Small intestine (tissue), 7 donors: ENCODE data around the gene CCL27. TPM values are rescaled to one million over a fixed set of nuclear protein-coding genes. Genes with fewer than 3 reads are reported as not detected.

Experiments
- DNase-seq, 2 donors: peaks; one replicate each; pipeline versions ENCODE4 v3.0.0 to v3.0.0-alpha.2; 2013
- FAIRE-seq: peaks from 2 replicates; lab custom pipeline; 2012; peaks lifted over from hg19 to GRCh38; lab: Jason Lieb, UNC
- H3K27ac ChIP-seq, 3 donors: one replicate each; pipeline ENCODE4 v1.5.1; 2013; ENCODE audit warnings: low read length in 2 of 3, mild to moderate bottlenecking in 2 of 3, control low read depth in 1 of 3, inconsistent platforms in 1 of 3, low read depth in 1 of 3, moderate library complexity in 1 of 3
- H3K27me3 ChIP-seq, 3 donors: one replicate each; pipeline ENCODE4 v1.6.1; 2013; ENCODE audit warnings: low read length in 3 of 3, inconsistent platforms in 1 of 3; ENCODE audit not compliant: control insufficient read depth in 3 of 3, insufficient read depth in 3 of 3
- H3K36me3 ChIP-seq, 3 donors: one replicate each; pipeline ENCODE4 v1.6.1; 2013; ENCODE audit warnings: low read length in 3 of 3, inconsistent platforms in 1 of 3, low read depth in 1 of 3, mild to moderate bottlenecking in 1 of 3, moderate library complexity in 1 of 3; ENCODE audit not compliant: control insufficient read depth in 3 of 3, insufficient read depth in 2 of 3
- H3K4me1 ChIP-seq, 3 donors: one replicate each; pipeline ENCODE4 v1.6.1; 2013; ENCODE audit warnings: low read length in 2 of 3, inconsistent platforms in 1 of 3, low read depth in 1 of 3, mild to moderate bottlenecking in 1 of 3, moderate library complexity in 1 of 3; ENCODE audit not compliant: control insufficient read depth in 3 of 3, insufficient read depth in 2 of 3
- H3K4me3 ChIP-seq, 3 donors: one replicate each; pipeline ENCODE4 v1.5.1; 2013; ENCODE audit warnings: low read length in 3 of 3, control low read depth in 1 of 3, inconsistent platforms in 1 of 3, low read depth in 1 of 3, mild to moderate bottlenecking in 1 of 3, moderate library complexity in 1 of 3
- H3K9me3 ChIP-seq, 2 donors: one replicate each; pipeline ENCODE4 v1.6.1; 2013; ENCODE audit warnings: low read depth in 1 of 2, low read length in 1 of 2; ENCODE audit not compliant: control insufficient read depth in 2 of 2, insufficient read depth in 1 of 2
- WGBS, 3 donors: extraction: QIAGEN DNeasy Blood & Tissue Kit; methylation state at CpG; one replicate each; pipeline ENCODE4 v1.1.7; 2013; 5-methylcytosine and 5-hydroxymethylcytosine counted together
- polyA plus RNA-seq, 4 donors: library from polyadenylated mRNA; stranded (reverse) in 3 of 4; unstranded in 1 of 4; fragments of 200-250 nt in 3 of 4; fragments of 120-200 nt in 1 of 4; gene quantifications; one replicate each; pipeline versions ENCODE4 v1.2.1 to v1.2.3, GENCODE V29; 2013
- donor health status: healthy with polysubstance abuse.
- donor health status: control.
- donor health status: control.
- donor health status: Bipolar disorder and iron deficiency.
- donor health status: healthy.

The CCL27 gene
- polyA plus RNA-seq, 4 donors = 0.09 to 0.89 (median 0.24) TPM; not detected in 1

- H3K36me3 ChIP-seq = peaks cover 0 to 2% (median 0%) of the 10 kb centered on the region in 3 donors
- WGBS, 3 donors = 43 to 79% (median 48%) methylated on average over 1 of the region's 1 CpG
- no peak for FAIRE-seq
- H3K27ac ChIP-seq = no peak overlapping the region
- no peak for DNase-seq
- no peaks in the 10 kb centered on the region for H3K9me3 ChIP-seq
- no peak overlapping the region for H3K4me3 ChIP-seq
- no peaks in the 10 kb centered on the region for H3K27me3 ChIP-seq
- peaks cover 0 to 3% (median 0%) of the 10 kb centered on the region in 3 donors for H3K4me1 ChIP-seq
These were observed 24.3 kb upstream of the CCL27 start for GRCh38 chr9:34686732-34687131.

GRCh38 chr9:34686231-34686630 is 23.8 kb upstream of the CCL27 start:
- H3K4me3 ChIP-seq = no peak overlapping the region
- H3K27ac ChIP-seq = no peak overlapping the region
- DNase-seq = no peak
- peaks cover 0 to 3% (median 0%) of the 10 kb centered on the region in 3 donors for H3K4me1 ChIP-seq
- H3K27me3 ChIP-seq = no peaks in the 10 kb centered on the region
- H3K9me3 ChIP-seq = no peaks in the 10 kb centered on the region
- FAIRE-seq = no peak
- H3K36me3 ChIP-seq = peaks cover 0 to 2% (median 0%) of the 10 kb centered on the region in 3 donors
- WGBS, 3 donors = 73 to 95% (median 88%) methylated on average over 5 of the region's 5 CpGs

- Histone ChIP-seq H3K27me3 (no peaks in the 10 kb centered on the region), H3K36me3 (peaks cover 0 to 2% (median 0%) of the 10 kb centered on the region in 3 donors), H3K4me3 (no peak overlapping the region), H3K9me3 (no peaks in the 10 kb centered on the region), H3K27ac (no peak overlapping the region), H3K4me1 (peaks cover 0 to 3% (median 0%) of the 10 kb centered on the region in 3 donors)
- DNase-seq = no peak
- WGBS, 3 donors = 75 to 77% (median 75%) methylated on average over 4 of the region's 4 CpGs
- no peak for FAIRE-seq
These were observed 23.1 kb upstream of the CCL27 start for GRCh38 chr9:34685591-34685990.

GRCh38 chr9:34684816-34685215 is 22.4 kb upstream of the CCL27 start:
- H3K9me3 ChIP-seq = no peaks in the 10 kb centered on the region
- H3K27ac ChIP-seq = no peak overlapping the region
- no peaks in the 10 kb centered on the region for H3K27me3 ChIP-seq
- DNase-seq = no peak
- peaks cover 0 to 2% (median 0%) of the 10 kb centered on the region in 3 donors for H3K36me3 ChIP-seq
- peaks cover 0 to under 1% (median 0%) of the 10 kb centered on the region in 3 donors for H3K4me1 ChIP-seq
- no peak overlapping the region for H3K4me3 ChIP-seq
- FAIRE-seq = no peak
- WGBS, 3 donors = 88 to 96% (median 93%) methylated on average over 4 of the region's 4 CpGs

GRCh38 chr9:34684145-34684544 is 21.7 kb upstream of the CCL27 start:
- no peak overlapping the region for H3K27ac ChIP-seq
- peaks cover 0 to 2% (median 0%) of the 10 kb centered on the region in 3 donors for H3K36me3 ChIP-seq
- no peaks in the 10 kb centered on the region for H3K9me3 ChIP-seq
- FAIRE-seq = no peak
- DNase-seq = no peak
- no peaks in the 10 kb centered on the region for H3K4me1 ChIP-seq
- no peaks in the 10 kb centered on the region for H3K27me3 ChIP-seq
- WGBS, 3 donors = 72 to 86% (median 77%) methylated on average over 4 of the region's 4 CpGs
- no peak overlapping the region for H3K4me3 ChIP-seq

GRCh38 chr9:34675869-34676268 is 13.4 kb upstream of the CCL27 start:
- Histone ChIP-seq H3K27me3 (no peaks in the 10 kb centered on the region), H3K36me3 (no peaks in the 10 kb centered on the region), H3K27ac (no peak overlapping the region), H3K4me3 (no peak overlapping the region), H3K4me1 (no peaks in the 10 kb centered on the region), H3K9me3 (peaks cover 0 to 1% of the 10 kb centered on the region in 2 donors)
- FAIRE-seq (no peak), DNase-seq (no peak)
- 93 to 97% (median 95%) methylated on average over 2 of the region's 2 CpGs for WGBS, 3 donors

- DNase-seq = peak; percentile 74 to 85
- FAIRE-seq = no peak
- Histone ChIP-seq H3K4me3 (no peak overlapping the region), H3K27ac (no peak overlapping the region), H3K4me1 (no peaks in the 10 kb centered on the region), H3K27me3 (no peaks in the 10 kb centered on the region), H3K9me3 (peaks cover 0 to 6% of the 10 kb centered on the region in 2 donors), H3K36me3 (no peaks in the 10 kb centered on the region)
- WGBS, 3 donors = 25 to 31% (median 30%) methylated on average over 10 of the region's 10 CpGs
These were observed 12.7 kb upstream of the CCL27 start for GRCh38 chr9:34675048-34675714.

GRCh38 chr9:34674440-34674839 is 12.0 kb upstream of the CCL27 start:
- no peaks in the 10 kb centered on the region for H3K4me1 ChIP-seq
- FAIRE-seq = no peak
- 37 to 65% (median 51%) methylated on average over 3 of the region's 3 CpGs for WGBS, 3 donors
- peak in 1 of 2 donors; percentile 42 for DNase-seq
- H3K9me3 ChIP-seq = peaks cover 0 to 13% of the 10 kb centered on the region in 2 donors
- no peak overlapping the region for H3K4me3 ChIP-seq
- no peak overlapping the region for H3K27ac ChIP-seq
- H3K36me3 ChIP-seq = no peaks in the 10 kb centered on the region
- no peaks in the 10 kb centered on the region for H3K27me3 ChIP-seq
